Fibroblast of the aortic adventitia (primary cell): ENCODE data around the gene MYH9. TPM values are rescaled to one million over a fixed set of nuclear protein-coding genes. Genes with fewer than 3 reads are reported as not detected.

Experiments used
- DNase-seq: peaks from one replicate; pipeline ENCODE4 v3.0.0-alpha.2; 2010; ENCODE audit warnings: low read depth
- H3K4me3 ChIP-seq: 2 replicates; pipeline ENCODE4 v1.5.1; 2011; ENCODE audit warnings: low read depth, mild to moderate bottlenecking, control low read depth, low read length, moderate library complexity
- total RNA-seq: library from RNA; depleted of rRNA; stranded (reverse); fragments of >200 nt; gene quantifications from 2 replicates; pipeline ENCODE4 v1.2.3, GENCODE V29; 2012; ENCODE audit warnings: low replicate concordance
- TF ChIP-seq, protein P1 (sequence below): IDR thresholded peaks from 2 replicates; pipeline ENCODE4 v1.5.1; 2011; ENCODE audit warnings: mild to moderate bottlenecking, low read length, control low read depth, inconsistent platforms; ENCODE audit not compliant: insufficient read depth

Gene MYH9
- total RNA-seq, 1 donor, result 339 TPM

GRCh38 chr22:36360011-36360410 is 27.8 kb downstream of the MYH9 start:
- no peak overlapping the region for H3K4me3 ChIP-seq
- TF ChIP-seq, protein P1, sequence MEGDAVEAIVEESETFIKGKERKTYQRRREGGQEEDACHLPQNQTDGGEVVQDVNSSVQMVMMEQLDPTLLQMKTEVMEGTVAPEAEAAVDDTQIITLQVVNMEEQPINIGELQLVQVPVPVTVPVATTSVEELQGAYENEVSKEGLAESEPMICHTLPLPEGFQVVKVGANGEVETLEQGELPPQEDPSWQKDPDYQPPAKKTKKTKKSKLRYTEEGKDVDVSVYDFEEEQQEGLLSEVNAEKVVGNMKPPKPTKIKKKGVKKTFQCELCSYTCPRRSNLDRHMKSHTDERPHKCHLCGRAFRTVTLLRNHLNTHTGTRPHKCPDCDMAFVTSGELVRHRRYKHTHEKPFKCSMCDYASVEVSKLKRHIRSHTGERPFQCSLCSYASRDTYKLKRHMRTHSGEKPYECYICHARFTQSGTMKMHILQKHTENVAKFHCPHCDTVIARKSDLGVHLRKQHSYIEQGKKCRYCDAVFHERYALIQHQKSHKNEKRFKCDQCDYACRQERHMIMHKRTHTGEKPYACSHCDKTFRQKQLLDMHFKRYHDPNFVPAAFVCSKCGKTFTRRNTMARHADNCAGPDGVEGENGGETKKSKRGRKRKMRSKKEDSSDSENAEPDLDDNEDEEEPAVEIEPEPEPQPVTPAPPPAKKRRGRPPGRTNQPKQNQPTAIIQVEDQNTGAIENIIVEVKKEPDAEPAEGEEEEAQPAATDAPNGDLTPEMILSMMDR, result no peak
- DNase-seq, result peak; percentile 30

DNA sequence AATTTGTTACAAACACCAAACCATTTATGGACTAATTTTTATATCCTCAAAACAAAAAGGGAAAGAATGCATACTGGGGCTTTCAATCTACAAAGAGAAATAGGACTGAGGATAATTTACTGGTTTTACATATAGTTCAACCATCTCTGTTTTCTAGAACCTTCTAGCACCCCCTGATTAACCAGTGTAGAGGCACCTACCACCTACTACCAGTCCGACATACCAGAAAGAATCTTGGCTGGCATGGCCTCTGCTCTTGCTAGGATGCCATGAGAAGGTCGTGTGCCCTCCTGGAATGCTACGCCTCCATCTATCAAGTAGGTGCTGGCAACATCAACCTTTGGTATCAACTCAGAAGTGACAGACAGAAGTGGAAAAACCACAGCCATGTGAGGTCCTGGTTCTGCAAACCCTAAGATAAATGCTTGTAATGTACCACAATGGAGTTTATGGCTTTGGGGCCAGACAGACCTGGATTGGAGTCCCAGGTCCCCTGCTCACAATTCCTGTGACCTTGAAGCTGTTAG is 28.2 kb downstream of the MYH9 start:
- DNase-seq, result no peak
- no peak overlapping the region for H3K4me3 ChIP-seq
- TF ChIP-seq, protein P1, result no peak

DNA sequence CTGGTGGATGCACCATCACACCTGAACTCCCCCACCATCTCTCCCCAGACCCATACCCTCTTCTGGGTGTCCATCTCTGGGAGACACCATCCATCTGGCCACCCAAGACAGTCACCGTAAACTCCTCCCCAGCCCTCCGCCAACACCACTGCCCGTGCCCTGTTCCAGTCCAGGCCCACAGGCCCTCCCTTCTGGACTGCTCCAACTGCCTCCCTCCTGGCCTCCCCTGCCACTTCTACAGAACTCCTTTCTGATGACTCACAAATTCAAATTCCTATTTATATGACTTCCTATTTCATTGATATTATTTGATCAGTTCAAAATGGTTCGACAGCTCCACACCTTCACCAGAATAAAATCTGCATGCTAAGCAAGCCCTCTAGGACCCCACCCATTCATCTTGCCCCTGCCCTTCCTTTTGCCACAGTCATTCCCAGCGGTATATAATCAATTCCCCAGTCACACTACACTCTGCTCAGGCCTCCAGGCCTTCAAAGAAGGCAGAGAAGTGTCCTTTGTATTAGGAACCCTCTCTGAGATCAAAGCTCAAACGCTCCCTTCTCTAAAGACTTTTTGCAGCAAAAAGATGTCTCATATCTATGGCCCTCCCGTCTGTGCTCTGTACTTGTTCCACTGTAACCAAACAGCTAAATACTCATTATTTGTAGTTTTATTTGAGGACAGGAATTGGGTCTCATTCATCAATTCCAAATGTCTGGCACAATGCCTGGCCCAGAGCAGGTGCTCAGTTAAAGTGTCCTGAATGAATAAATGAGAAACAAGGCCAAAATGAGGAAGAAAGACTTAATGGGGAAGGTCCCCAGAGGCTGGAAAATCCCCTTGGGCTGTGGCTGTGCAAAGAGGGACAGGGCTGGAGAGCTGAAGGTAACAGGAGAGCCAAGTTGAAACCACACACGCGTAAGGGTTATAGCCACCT is 29.0 kb downstream of the MYH9 start:
- DNase-seq, result peak; percentile 42
- TF ChIP-seq, protein P1, result no peak
- no peak overlapping the region for H3K4me3 ChIP-seq

- no peak overlapping the region for H3K4me3 ChIP-seq
- DNase-seq, result no peak
- TF ChIP-seq, protein P1, result no peak
Measured at GRCh38 chr22:36356708-36357624, 30.8 kb downstream of the MYH9 start.

- no peak for DNase-seq
- TF ChIP-seq, protein P1, result no peak
- H3K4me3 ChIP-seq, result no peak overlapping the region
Measured at GRCh38 chr22:36355894-36356293, 31.9 kb downstream of the MYH9 start.

DNA sequence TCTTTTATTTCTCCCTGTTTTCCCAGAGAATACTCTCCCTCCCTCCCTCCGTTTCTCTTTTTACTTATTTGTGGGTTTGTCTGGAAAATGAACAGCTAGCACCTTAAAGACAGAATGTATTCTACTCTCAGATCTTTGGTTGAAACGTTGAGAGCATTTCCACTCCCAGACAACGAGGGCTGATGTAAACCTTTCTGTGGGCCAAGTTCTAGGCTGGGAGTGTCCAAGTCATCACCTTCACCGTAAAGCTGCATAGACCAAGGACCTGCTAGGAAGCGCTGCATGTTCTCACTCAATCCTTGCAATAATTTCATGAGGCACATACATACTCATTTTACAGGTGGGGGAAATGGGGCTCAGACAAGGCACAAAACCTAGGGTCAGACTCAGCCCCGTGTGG is 32.4 kb downstream of the MYH9 start:
- TF ChIP-seq, protein P1, result no peak
- peak overlapping the region; percentile 23 for H3K4me3 ChIP-seq
- peak; percentile 75 for DNase-seq
